A673 (cell line): Measurements from ENCODE around the gene POMZP3. TPM values are rescaled to one million over a fixed set of nuclear protein-coding genes. Genes with fewer than 3 reads are reported as not detected.
"Not testable (repeated sequence)": the region's sequence is repeated elsewhere in the genome, so short reads cannot be mapped to it uniquely, and the experiment has no call there.

ENCODE experiments used
- BruUV-seq: library from RNA; stranded (reverse); fragments of 400-500 nt; replicated peaks from 2 replicates; lab custom pipeline; 2021; lab: Mats Ljungman, UMichigan
- CTCF ChIA-PET: fragments of 300-600 bp; sonication (Branson Sonifier 250); formaldehyde crosslinking; loops from one replicate; lab custom pipeline; 2022; ENCODE audit warnings: antibody characterized with exemption; lab: Charles Lee
- POLR2A ChIA-PET: fragments of 300-600 bp; sonication (Branson Sonifier 250); formaldehyde crosslinking; loops from one replicate; lab custom pipeline; 2022; ENCODE audit warnings: antibody characterized with exemption; ENCODE audit not compliant: low non-redundant PET; lab: Charles Lee
- DNase-seq: peaks from one replicate; pipeline ENCODE4 v3.0.0-alpha.2; 2015; ENCODE audit warnings: low spot score
- H3K27ac ChIP-seq: fragments of 200-600 bp; sonication (generic); 2 replicates; pipeline ENCODE4 v1.5.1; 2016; ENCODE audit warnings: mixed run types, low read depth, mild to moderate bottlenecking, mixed read lengths, antibody characterized with exemption, low read length; ENCODE audit not compliant: poor library complexity, severe bottlenecking
- H3K27me3 ChIP-seq: fragments of 200-600 bp; sonication (generic); replicated peaks from 2 replicates; pipeline ENCODE4 v1.6.1; 2017; ENCODE audit warnings: mixed run types, low read depth, mild to moderate bottlenecking, mixed read lengths, antibody characterized with exemption, low read length; ENCODE audit not compliant: insufficient read depth, poor library complexity
- H3K36me3 ChIP-seq: fragments of 200-600 bp; sonication (generic); 2 replicates; pipeline ENCODE4 v1.6.1; 2016; ENCODE audit warnings: mixed run types, mild to moderate bottlenecking, mixed read lengths, antibody characterized with exemption, low read length; ENCODE audit not compliant: insufficient read depth, poor library complexity, severe bottlenecking
- H3K4me1 ChIP-seq: fragments of 200-600 bp; sonication (generic); 2 replicates; pipeline ENCODE4 v1.6.1; 2017; ENCODE audit warnings: mixed run types, mild to moderate bottlenecking, mixed read lengths, antibody characterized with exemption, low read length; ENCODE audit not compliant: insufficient read depth, poor library complexity, severe bottlenecking
- H3K4me3 ChIP-seq: fragments of 200-600 bp; sonication (generic); 2 replicates; pipeline ENCODE4 v1.5.1; 2016; ENCODE audit warnings: low read depth, mixed run types, mild to moderate bottlenecking, mixed read lengths, low read length; ENCODE audit not compliant: poor library complexity, severe bottlenecking
- H3K9me3 ChIP-seq: fragments of 200-600 bp; sonication (generic); 2 replicates; pipeline ENCODE4 v1.6.1; 2016; ENCODE audit warnings: mixed run types, low read depth, mild to moderate bottlenecking, mixed read lengths, antibody characterized with exemption, low read length; ENCODE audit not compliant: poor library complexity, severe bottlenecking
- intact Hi-C: fragments of 100-400 bp; cut with micrococcal nuclease; formaldehyde crosslinking; loops from one replicate; pipeline ENCODE4 v1.10.0; 2022; ENCODE audit not compliant: unreplicated experiment
- total RNA-seq: library from RNA; stranded (reverse); gene quantifications from 2 replicates; pipeline ENCODE4 v1.2.3, GENCODE V29; 2021

POMZP3 gene
- total RNA-seq, 1 experiment from 2014 or later, result 32.2 TPM

DNA sequence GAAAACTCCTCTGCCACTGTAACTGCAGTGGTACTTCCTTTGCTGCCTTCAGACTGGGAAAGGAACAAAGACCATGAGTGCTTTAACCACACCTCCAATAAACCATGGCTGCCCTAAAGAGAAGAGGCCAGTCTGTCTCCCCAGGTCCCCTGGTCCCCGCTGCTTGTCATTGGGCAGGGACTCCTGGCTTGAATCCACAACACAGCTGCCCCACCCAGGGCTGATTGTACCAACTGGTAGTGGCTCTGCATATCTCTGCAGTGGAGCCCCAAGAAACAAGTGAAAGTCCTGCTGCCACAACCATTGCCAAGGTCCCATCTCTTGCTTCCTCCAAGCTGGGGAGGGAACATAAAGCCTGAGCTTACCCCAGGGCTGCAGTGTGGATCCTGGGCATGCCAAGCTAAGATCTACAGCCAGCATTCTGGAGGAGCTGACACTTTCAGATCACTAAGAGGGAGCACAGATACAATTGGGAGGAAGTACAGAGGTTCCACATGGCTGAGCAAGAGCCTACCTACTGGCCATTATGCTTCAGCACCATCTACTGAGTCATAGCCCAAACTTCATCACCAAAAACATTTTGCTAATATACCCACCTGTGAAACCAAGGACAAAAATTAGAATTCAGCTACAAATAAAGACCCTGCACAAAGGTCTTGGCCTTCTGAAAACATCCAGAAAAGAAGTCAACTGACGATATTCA lies 35.3 kb downstream of the POMZP3 start:
- BruUV-seq, H3K4me3 ChIP-seq, H3K9me3 ChIP-seq, H3K36me3 ChIP-seq, intact Hi-C loops, H3K4me1 ChIP-seq, POLR2A ChIA-PET, H3K27me3 ChIP-seq, CTCF ChIA-PET, DNase-seq, H3K27ac ChIP-seq: not testable (repeated sequence)

GRCh38 chr7:76591033-76591432 lies 36.0 kb downstream of the POMZP3 start:
- H3K4me1 ChIP-seq, H3K4me3 ChIP-seq, H3K27me3 ChIP-seq, DNase-seq, intact Hi-C loops, H3K36me3 ChIP-seq, POLR2A ChIA-PET, H3K9me3 ChIP-seq, BruUV-seq, H3K27ac ChIP-seq, CTCF ChIA-PET: not testable (repeated sequence)

DNA sequence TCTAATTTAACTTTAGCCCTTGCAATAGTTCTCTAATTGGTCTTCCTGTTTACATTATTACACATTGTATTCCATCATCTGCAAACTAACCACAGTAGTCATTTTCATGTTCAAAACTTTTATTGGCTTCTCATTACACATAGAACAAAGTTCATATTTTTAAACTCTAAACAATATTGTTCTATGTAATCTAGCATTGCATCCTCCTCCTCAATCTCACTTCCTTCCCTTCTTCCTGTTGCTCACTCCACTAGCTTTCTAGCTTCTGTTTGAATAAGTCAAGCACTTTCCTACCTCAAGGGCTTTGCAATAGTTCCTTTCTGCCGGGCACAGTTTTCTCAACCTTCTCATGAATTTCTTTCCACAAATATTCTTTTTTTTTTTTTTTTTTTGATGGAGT lies 38.5 kb downstream of the POMZP3 start:
- CTCF ChIA-PET, H3K27me3 ChIP-seq, POLR2A ChIA-PET, H3K4me1 ChIP-seq, H3K9me3 ChIP-seq, BruUV-seq, H3K27ac ChIP-seq, intact Hi-C loops, DNase-seq, H3K36me3 ChIP-seq, H3K4me3 ChIP-seq: not testable (repeated sequence)

- DNase-seq, H3K9me3 ChIP-seq, POLR2A ChIA-PET, H3K36me3 ChIP-seq, CTCF ChIA-PET, H3K4me1 ChIP-seq, H3K27ac ChIP-seq, H3K4me3 ChIP-seq, BruUV-seq, intact Hi-C loops, H3K27me3 ChIP-seq: not testable (repeated sequence)
Measured at GRCh38 chr7:76586585-76587315, 40.3 kb downstream of the POMZP3 start.

DNA sequence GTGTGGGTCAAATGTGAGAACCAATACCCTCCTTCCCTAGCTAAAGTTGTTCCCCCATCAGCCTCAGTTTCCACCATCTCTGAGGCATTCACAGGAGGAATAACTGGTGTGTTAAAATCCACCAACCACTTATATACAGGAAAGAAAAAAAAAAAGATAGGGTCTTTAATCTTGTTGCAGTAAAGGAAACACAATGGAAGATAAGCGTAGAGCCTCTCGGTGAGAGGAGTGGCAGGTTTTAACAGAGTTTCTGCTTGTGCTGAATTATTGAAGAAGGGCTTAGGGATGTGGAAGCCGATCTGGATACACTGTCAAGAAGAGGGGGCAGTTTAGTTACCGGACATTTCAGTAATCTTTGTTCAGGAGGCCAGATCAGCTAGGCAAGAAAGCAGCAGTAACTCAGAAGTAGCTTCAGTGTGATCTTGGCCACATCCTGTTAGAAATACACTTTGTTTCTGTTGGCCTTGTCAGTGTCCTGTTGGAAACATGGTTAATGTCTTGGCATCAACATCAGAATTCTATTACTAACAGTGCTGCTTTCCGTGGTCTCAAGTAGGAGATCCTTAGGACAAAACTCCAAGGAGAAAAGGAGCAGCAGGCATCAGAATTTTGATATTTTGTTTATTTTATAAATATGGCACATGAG lies 43.3 kb downstream of the POMZP3 start:
- BruUV-seq, H3K9me3 ChIP-seq, H3K4me3 ChIP-seq, POLR2A ChIA-PET, CTCF ChIA-PET, H3K4me1 ChIP-seq, intact Hi-C loops, H3K27me3 ChIP-seq, H3K36me3 ChIP-seq, DNase-seq: not testable (repeated sequence)
- H3K27ac ChIP-seq, result peak overlapping the region; percentile 57

DNA sequence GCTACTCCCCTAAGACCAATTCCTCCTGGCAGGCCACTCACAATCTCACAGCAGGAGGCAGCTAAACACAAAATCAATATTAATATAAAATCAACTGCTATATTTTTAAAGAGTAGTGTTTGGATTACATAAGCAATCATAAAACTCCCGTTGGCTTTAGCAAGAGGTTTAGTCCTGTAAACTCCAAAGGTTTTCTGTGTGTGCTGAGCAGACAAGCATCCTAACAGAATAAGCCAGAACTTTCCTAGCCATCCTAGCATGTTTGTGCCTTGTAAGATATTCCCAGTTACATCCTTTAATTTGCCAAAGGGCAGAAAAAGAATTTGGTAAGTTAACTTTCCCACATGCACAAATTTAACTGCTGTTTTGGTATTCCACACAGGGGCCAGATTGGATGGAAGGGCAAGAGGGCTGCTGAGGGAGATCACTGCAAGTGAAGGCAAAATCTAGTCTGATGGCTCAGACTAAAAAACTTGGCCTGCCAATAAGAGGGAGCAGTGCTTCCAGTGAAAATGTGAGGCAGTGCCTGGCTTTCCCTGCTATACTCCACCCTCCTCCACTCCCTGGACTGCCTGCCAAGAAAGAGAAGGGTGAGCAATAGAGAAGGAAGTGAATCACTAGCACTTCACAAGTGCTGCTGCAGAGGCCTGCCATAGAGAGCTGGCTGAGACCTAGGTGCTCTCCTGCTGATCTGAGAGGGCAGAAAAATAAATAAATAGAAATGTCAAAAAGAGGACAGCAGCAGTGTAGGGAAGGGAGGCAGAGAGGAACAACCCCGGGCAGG lies 44.0 kb downstream of the POMZP3 start:
- peak overlapping the region; percentile 57 for H3K27ac ChIP-seq
- peak; percentile 84 for DNase-seq
- H3K36me3 ChIP-seq, H3K4me3 ChIP-seq, POLR2A ChIA-PET, CTCF ChIA-PET, H3K27me3 ChIP-seq, BruUV-seq, intact Hi-C loops, H3K4me1 ChIP-seq, H3K9me3 ChIP-seq: not testable (repeated sequence)
